GM19239 (cell line): ENCODE data around the gene RSRC2.

Experiments used
- DNase-seq: peaks from one replicate; pipeline ENCODE4 v3.0.0; 2011; ENCODE audit warnings: low spot score; ENCODE audit not compliant: insufficient read length
- FAIRE-seq: peaks from 2 replicates; lab custom pipeline; 2011; peaks lifted over from hg19 to GRCh38; lab: Jason Lieb, UNC

Gene RSRC2

DNA sequence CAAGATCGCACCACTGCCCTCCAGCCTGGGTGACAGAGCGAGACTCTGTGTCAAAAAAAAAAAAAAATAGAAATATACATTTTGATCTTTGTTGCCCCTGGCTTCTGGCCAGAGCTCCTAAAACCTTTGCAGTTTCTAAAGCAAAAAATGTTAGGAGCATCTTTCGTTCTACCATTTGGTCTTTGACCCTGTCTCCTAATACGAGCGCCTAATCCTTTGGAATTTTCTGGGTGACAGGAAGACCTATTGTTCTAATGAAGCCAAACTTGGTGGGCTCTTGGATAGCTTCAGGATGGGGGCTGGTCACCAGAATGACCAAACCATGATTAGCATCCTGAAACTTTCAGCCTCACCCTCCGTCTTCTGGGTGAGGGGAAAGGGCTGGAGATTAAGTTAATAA lies 72.0 kb downstream of the RSRC2 start:
- DNase-seq (no peak), FAIRE-seq (no peak)

GRCh38 chr12:122454250-122454721 lies 72.5 kb downstream of the RSRC2 start:
- FAIRE-seq (no peak), DNase-seq (no peak)
